Gastrocnemius medialis (tissue), 4 donors: ENCODE results near the gene S100A10. TPM values are rescaled to one million over a fixed set of nuclear protein-coding genes. Genes with fewer than 3 reads are reported as not detected.

Experiments used
- ATAC-seq, 2 donors: fragments of 150-250 bp; one replicate each; pipeline ENCODE4 v1.9.1; 2016
- DNase-seq, 2 donors: peaks; one replicate each; pipeline ENCODE4 v3.0.0-alpha.2; 2019
- H3K27ac ChIP-seq, 4 donors: fragments of 200-600 bp; sonication (generic); 1 replicate in 1 of 4; 2 replicates in 3 of 4; pipeline ENCODE4 v1.5.1; 2016 to 2018; ENCODE audit warnings: mild to moderate bottlenecking in 2 of 4, moderate library complexity in 1 of 4
- H3K27me3 ChIP-seq, 3 donors: fragments of 200-600 bp; sonication (generic) in 2 of 3; 1 replicate in 1 of 3; 2 replicates in 2 of 3; pipeline versions ENCODE4 v1.5.1 to v1.6.0; 2016 to 2019; ENCODE audit warnings: mild to moderate bottlenecking in 1 of 3, moderate library complexity in 1 of 3
- H3K36me3 ChIP-seq, 2 donors: fragments of 200-600 bp; sonication (generic) in 1 of 2; one replicate each; pipeline ENCODE4 v1.5.1; 2017 to 2018
- H3K4me1 ChIP-seq, 2 donors: fragments of 200-600 bp; sonication (generic) in 1 of 2; one replicate each; pipeline ENCODE4 v1.5.1; 2016 to 2017; ENCODE audit warnings: mild to moderate bottlenecking in 2 of 2
- H3K4me3 ChIP-seq, 4 donors: fragments of 200-600 bp; sonication (generic) in 3 of 4; 1 replicate in 1 of 4; 2 replicates in 3 of 4; pipeline ENCODE4 v1.5.1; 2016 to 2019; ENCODE audit warnings: mild to moderate bottlenecking in 2 of 4
- H3K9me3 ChIP-seq, 3 donors: fragments of 200-600 bp; sonication (generic) in 2 of 3; 1 replicate in 1 of 3; 2 replicates in 2 of 3; pipeline ENCODE4 v1.5.1; 2016 to 2019
- POLR2A ChIP-seq, 2 donors: fragments of 450-650 bp; IDR thresholded peaks; one replicate each; pipeline ENCODE4 v1.6.1; 2017; ENCODE audit warnings: antibody characterized with exemption in 2 of 2, mild to moderate bottlenecking in 2 of 2, moderate library complexity in 2 of 2
- in situ Hi-C, 4 donors: fragments of 200-750 bp; cut with MboI; loops; one replicate each; pipeline versions ENCODE4 v1.15.0 to v1.8.0; 2017; ENCODE audit warnings: low sequenced_read_pairs in 4 of 4
- intact Hi-C: fragments of 100-400 bp; cut with DNase I; formaldehyde crosslinking; loops from one replicate; pipeline ENCODE4 v1.15.1; 2023; ENCODE audit warnings: low total_unique reads
- total RNA-seq, 4 donors: library from RNA; depleted of rRNA; stranded (reverse); fragments of >200 nt; gene quantifications; one replicate each; pipeline versions ENCODE4 v1.1.0 to v1.2.3, GENCODE V29; 2016
- TF ChIP-seq, protein P1 (sequence below), 5 experiments: fragments of 450-650 bp in 3 of 5; fragments of 200-600 bp in 2 of 5; sonication (generic) in 2 of 5; IDR thresholded peaks in 4 of 5; conservative IDR thresholded peaks in 1 of 5; 1 replicate in 4 of 5; 2 replicates in 1 of 5; pipeline ENCODE4 v1.5.1; 2016 to 2019; ENCODE audit warnings: antibody characterized with exemption in 5 of 5, mild to moderate bottlenecking in 3 of 5, moderate library complexity in 3 of 5

Gene S100A10
- total RNA-seq, 4 donors from 2014 or later = 6.4 to 60.3 (median 28.0) TPM

DNA sequence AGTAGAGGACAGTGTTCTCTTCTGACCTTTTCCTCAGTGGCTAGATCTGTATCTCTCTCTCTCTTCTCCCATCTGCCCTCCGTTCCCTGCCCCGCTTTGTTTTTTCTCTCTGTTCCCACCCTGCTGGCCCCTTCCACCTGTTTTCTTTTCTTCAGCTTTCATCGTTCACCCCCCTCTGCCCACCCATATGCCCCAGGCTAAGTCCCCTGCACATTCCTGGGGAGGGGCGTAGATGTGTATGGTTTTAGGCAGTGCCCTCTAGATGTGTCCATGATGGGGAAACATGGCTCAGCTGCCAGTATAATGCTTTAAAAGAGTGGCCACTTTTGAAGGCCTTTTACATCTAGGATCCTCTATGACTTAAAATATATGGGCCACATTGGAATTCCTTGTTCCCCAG lies 29.6 kb upstream of the S100A10 start:
- no peak for DNase-seq
- Histone ChIP-seq H3K4me1 (no peaks in the 10 kb centered on the region), H3K27ac (no peak overlapping the region), H3K9me3 (no peaks in the 10 kb centered on the region), H3K36me3 (no peaks in the 10 kb centered on the region), H3K27me3 (no peaks in the 10 kb centered on the region), H3K4me3 (no peak overlapping the region)
- no peak for ATAC-seq
- in situ Hi-C loops = no loop called here
- intact Hi-C loops = no loop called here
- no peak for TF ChIP-seq POLR2A (IDR thresholded peaks at IDR 0.05)
- TF ChIP-seq, protein P1, sequence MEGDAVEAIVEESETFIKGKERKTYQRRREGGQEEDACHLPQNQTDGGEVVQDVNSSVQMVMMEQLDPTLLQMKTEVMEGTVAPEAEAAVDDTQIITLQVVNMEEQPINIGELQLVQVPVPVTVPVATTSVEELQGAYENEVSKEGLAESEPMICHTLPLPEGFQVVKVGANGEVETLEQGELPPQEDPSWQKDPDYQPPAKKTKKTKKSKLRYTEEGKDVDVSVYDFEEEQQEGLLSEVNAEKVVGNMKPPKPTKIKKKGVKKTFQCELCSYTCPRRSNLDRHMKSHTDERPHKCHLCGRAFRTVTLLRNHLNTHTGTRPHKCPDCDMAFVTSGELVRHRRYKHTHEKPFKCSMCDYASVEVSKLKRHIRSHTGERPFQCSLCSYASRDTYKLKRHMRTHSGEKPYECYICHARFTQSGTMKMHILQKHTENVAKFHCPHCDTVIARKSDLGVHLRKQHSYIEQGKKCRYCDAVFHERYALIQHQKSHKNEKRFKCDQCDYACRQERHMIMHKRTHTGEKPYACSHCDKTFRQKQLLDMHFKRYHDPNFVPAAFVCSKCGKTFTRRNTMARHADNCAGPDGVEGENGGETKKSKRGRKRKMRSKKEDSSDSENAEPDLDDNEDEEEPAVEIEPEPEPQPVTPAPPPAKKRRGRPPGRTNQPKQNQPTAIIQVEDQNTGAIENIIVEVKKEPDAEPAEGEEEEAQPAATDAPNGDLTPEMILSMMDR (IDR thresholded peaks at IDR 0.05 in 4 of 5, conservative IDR thresholded peaks at IDR 0.05 in 1 of 5) = no peak

DNA sequence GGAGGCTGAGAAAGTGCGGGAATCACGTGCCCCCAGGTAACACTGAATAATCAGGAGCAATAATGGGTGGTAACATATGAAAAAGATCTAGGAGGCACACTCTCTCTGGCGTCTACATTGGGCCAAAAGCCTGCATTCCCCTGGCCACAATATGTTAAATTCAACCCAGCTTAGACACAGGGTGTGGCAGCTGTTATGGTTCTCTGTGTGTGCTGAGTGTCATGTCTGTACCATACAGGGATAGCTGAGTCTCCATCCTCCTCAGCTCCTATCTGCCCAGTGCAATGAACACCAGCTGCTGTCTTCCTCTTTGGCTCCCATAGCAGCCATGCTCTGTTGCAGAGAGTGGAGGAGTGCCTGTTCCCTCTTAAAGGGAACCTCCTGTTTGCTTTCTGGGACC lies 28.8 kb upstream of the S100A10 start:
- Histone ChIP-seq H3K4me3 (no peak overlapping the region), H3K27ac (no peak overlapping the region), H3K4me1 (no peaks in the 10 kb centered on the region), H3K9me3 (no peaks in the 10 kb centered on the region), H3K27me3 (no peaks in the 10 kb centered on the region), H3K36me3 (no peaks in the 10 kb centered on the region)
- TF ChIP-seq, protein P1 (IDR thresholded peaks at IDR 0.05 in 4 of 5, conservative IDR thresholded peaks at IDR 0.05 in 1 of 5) = no peak
- TF ChIP-seq POLR2A (IDR thresholded peaks at IDR 0.05) = no peak
- DNase-seq (no peak), ATAC-seq (no peak)
- in situ Hi-C loops = no loop called here
- intact Hi-C loops = no loop called here

DNA sequence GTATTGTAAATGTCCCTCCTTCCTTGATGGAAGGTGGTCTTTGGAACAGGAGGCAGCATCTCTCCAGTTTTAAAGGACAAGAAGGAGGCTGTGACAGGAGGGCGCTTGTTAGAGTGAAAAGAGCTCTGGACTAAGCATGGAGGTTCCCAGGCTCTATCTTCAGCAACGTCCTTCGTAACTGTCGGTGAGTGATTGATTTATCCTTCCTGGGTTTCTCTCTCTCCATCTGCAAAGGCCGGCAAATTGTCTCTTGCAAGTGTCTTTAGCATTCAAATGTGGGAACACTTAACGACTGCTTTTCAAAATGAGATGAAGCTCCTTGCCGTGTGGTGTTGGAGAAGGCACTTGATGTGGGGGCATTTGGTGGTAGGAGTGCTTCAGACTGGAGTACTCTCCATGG lies 27.9 kb upstream of the S100A10 start:
- no peak overlapping the region for H3K4me3 ChIP-seq
- ATAC-seq = no peak
- no peak for DNase-seq
- intact Hi-C loops = no loop called here
- no peaks in the 10 kb centered on the region for H3K4me1 ChIP-seq
- no peak overlapping the region for H3K27ac ChIP-seq
- H3K27me3 ChIP-seq = no peaks in the 10 kb centered on the region
- no peaks in the 10 kb centered on the region for H3K9me3 ChIP-seq
- H3K36me3 ChIP-seq = no peaks in the 10 kb centered on the region
- in situ Hi-C loops = no loop called here
- TF ChIP-seq POLR2A (IDR thresholded peaks at IDR 0.05) = no peak
- TF ChIP-seq, protein P1 (IDR thresholded peaks at IDR 0.05 in 4 of 5, conservative IDR thresholded peaks at IDR 0.05 in 1 of 5) = no peak

DNA sequence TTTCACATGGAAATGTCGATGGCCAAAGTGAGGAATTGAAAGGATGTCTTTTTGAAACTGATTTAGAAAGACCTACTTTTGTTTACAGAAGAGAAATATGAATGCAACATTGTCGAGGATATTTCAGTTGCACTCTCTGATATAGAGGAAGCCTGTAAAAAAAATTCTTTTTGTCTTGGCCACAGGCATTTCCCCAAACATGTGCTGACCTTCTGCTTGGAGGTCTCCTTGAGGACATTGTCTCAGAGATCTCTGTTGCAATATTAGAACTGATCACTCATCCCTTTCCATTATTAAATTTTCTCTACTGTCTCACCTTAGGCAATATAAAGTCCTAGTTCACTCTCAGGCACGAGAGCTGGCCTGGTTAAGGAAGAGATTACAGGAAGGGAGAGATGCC lies 27.2 kb upstream of the S100A10 start:
- Histone ChIP-seq H3K4me3 (no peak overlapping the region), H3K27me3 (no peaks in the 10 kb centered on the region), H3K4me1 (no peaks in the 10 kb centered on the region), H3K27ac (no peak overlapping the region), H3K36me3 (no peaks in the 10 kb centered on the region), H3K9me3 (no peaks in the 10 kb centered on the region)
- TF ChIP-seq, protein P1 (IDR thresholded peaks at IDR 0.05 in 4 of 5, conservative IDR thresholded peaks at IDR 0.05 in 1 of 5) = no peak
- no peak for TF ChIP-seq POLR2A (IDR thresholded peaks at IDR 0.05)
- intact Hi-C loops = no loop called here
- no peak for ATAC-seq
- DNase-seq = no peak
- in situ Hi-C loops = no loop called here

DNA sequence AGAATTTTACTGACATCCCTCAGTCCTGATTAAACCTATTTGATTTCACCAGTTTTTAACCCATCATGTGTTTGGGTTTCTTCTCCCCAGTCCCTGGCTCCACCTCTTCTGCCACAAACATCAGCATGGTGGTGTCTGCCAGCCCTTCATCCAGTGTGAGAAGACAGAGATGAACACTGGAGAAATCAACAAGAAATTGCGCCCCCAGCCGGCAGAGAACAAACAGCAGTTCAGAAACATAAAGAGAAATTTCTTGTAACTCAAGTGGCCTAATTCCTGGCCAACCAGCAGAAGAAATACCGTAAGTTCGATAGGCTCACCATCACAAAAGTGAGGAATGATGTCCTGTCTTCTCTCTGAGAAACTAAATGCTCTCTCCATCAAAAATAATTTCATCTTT lies 24.9 kb upstream of the S100A10 start:
- no peaks in the 10 kb centered on the region for H3K9me3 ChIP-seq
- TF ChIP-seq, protein P1 (IDR thresholded peaks at IDR 0.05 in 4 of 5, conservative IDR thresholded peaks at IDR 0.05 in 1 of 5) = no peak
- TF ChIP-seq POLR2A (IDR thresholded peaks at IDR 0.05) = no peak
- H3K27ac ChIP-seq = no peak overlapping the region
- H3K36me3 ChIP-seq = no peaks in the 10 kb centered on the region
- ATAC-seq (no peak), DNase-seq (no peak)
- in situ Hi-C loops = no loop called here
- intact Hi-C loops = no loop called here
- no peaks in the 10 kb centered on the region for H3K27me3 ChIP-seq
- no peak overlapping the region for H3K4me3 ChIP-seq
- no peaks in the 10 kb centered on the region for H3K4me1 ChIP-seq
